HL-60/S4 (cell line): ENCODE results near the gene RTKN.
"Not testable (repeated sequence)": the region's sequence is repeated elsewhere in the genome, so short reads cannot be mapped to it uniquely, and the experiment has no call there.

ENCODE experiments used
- in situ Hi-C: fragments of 300-500 bp; cut with MboI; formaldehyde crosslinking; loops from 2 replicates; pipeline ENCODE4 v1.14.3; 2022; ENCODE audit warnings: low sequenced_read_pairs

Gene RTKN

GRCh38 chr2:74420443-74421103 lies 21.2 kb downstream of the RTKN start:
- in situ Hi-C loops = not testable (repeated sequence)

DNA sequence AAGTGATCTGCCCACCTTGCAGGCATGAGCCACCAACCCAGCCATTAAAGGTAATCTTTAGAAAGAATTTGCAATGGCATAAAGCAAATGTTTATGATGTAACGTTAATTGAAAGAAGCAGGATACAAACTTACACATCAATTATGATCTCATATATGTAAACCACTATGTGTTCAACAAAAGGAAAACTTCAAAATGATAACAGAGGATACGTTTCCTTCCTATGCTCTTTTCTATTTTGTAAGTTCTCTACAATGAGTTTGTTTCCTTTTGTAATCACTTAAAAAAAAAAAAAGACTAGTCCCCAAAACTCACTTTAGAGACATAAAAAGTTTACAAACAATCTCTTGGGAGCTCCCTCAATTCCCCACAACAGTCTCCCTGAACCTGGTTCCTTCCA lies 21.7 kb downstream of the RTKN start:
- in situ Hi-C loops = no loop called here

DNA sequence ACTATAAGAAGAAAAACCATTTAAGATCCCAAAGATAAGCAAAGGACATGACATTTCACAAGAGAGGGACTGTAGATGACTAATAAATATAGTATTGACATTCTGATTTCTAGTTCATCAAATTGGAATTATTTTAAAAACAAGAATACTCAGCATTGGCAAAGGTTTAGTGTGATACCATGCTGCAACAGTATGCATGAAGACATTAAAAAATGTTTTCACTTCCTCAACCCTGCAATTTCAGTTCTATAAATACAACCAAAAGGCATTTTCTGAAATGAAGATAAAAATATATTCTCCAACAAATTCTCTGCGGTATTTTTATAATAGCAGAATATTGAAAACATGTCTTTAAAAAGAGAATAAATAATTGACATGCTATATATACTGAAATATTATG lies 22.4 kb downstream of the RTKN start:
- in situ Hi-C loops = no loop called here

GRCh38 chr2:74418312-74418711 lies 23.4 kb downstream of the RTKN start:
- in situ Hi-C loops = no loop called here

DNA sequence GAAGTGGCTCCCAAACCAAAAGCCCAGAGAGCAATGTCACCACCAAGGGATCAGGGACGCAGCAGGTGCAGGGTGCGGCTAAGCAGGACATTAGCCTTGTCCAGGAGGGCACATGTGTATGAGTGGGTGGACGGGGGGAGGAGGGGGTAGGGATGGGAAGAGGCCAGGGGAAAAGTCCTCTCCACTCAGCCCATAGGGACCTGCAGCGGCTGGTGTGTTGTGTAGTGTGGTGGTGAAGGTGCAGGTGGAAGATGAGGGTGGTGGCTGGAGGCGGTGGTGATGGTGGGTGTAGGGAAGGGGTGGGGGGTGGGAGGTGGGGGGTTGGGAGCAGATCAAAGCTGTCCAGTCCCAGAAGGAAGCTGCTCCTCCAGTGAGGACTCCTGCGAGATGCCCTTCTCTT lies 24.0 kb downstream of the RTKN start:
- in situ Hi-C loops = no loop called here

DNA sequence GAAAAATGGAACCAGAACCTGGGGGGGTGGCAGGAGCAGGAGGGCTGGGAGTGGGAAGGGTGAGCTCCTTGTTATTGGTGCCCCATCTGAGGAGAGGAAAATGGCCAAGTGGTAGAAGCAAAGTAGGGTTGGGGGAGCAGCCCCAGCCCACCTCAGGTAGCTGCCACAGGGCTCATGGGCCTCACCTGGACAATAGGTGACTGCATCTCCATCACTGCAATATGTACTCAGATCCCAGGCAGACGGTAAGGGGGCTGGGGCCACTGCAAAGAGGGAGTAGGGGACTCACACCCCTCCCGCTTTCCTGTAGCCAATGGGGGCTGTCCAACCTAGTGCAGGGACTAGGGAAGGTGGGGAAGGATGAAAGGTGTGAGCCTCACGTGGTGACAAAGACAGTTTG lies 24.5 kb downstream of the RTKN start:
- in situ Hi-C loops = no loop called here

DNA sequence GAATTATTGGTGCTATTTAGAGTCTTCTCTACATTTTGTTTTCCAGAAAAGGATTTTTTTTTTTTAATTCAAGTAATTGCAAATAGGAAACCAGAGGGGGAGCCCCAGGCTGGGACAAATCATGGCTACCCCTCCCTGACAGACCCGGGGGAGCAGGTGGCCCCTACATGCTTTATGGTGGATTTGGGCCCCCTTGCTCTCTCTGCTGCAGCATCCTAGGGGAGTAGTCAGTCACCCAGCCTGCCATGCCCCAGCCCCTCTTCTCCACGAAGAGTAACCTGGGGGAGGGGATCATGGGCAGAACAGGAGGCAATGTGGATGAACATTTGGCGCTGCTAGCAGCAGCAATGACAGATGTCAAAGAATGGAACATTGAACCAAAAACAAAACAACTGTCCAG lies 25.0 kb downstream of the RTKN start:
- in situ Hi-C loops = no loop called here

DNA sequence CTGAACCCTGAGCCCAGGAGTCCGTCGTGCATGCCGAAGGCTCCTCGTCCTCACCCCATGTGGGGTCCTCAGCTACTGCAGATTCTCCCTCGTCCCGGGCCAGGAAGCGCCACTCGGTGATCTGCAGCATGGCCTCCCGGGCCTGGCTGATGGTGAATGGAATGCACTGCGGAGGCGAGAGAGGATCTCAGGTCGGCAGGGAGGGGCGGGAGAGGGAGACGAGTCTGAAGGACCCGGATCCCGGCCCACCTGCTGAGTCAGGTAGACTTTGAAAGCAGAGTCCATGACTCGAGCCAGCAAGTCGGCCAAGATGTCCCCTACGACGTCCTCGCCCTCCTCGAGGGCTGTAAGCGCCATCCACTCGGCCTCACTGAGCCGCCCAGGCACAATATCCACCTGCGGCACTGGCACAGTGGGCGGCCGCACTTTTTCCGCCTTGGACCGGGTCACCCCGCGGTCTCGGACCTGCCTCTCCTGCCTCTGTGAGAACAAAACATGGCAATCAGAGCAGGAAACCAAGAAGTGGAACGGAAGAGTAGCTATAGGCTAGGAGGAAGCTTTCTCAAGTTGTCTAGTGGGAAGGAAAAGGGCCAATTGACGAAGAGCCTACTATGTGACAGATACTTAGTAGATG lies 25.9 kb downstream of the RTKN start:
- in situ Hi-C loops = no loop called here

DNA sequence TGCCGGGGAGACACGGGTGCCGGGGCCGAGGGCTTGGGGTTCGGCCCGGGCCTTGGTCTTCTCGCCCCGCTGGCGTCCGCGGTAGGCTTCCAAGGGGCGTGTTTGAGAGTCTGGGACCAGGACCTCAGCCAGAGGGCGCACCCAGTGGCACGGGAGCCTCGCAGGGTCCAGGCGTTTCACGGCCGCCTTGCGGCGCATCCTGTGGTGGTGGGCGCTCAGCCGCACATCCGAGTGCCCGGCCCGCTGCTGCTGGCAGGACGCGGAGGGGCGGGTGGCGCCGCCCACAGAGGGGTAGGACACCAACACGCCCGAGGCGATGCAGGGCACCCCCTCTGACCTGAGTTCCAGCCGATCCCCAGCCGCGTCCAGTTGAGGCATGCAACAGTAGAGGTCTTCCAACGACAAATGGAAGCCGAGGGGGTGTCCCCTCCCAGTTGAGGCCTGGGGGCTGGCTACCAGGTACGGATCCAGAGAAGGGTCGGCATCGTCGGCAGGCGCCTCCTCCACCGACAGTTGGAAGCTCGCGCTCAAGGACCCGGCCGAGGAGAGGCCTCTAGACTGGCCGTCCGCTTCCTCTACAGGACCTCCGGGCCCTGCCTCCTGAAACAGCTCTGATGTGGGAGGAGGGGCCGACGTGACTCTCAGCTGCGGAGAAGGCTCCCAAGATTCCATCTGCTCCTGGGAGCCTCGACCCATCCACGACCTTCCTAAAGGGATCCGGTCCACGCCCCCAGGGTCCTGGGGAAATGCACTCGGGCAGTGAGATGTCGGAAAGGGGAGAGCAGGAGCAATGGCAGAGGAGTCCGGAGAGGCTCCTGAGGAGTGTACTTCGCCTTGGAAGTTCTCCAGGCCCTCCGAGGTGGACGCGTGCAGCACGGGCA lies 26.6 kb downstream of the RTKN start:
- in situ Hi-C loops = no loop called here

DNA sequence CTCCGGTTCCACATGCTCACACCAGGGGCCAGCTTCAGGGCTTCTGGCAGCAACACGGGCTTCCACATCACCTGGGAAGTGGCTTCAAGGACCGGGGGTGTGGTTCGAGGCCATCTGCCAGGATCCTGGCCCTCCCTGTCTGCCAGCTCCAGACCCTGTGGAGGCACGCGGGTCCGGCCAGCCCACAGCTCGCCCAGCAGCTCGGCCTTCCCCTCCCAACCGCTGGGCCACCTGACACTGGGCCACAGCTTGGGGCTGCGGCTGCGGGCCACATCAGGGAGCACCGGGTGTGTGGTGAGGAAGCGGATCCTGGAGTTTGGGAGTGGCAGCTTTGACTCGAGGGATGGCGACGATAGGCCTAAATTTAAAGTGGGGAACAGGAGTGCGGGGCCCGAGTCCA lies 27.3 kb downstream of the RTKN start:
- in situ Hi-C loops = no loop called here

DNA sequence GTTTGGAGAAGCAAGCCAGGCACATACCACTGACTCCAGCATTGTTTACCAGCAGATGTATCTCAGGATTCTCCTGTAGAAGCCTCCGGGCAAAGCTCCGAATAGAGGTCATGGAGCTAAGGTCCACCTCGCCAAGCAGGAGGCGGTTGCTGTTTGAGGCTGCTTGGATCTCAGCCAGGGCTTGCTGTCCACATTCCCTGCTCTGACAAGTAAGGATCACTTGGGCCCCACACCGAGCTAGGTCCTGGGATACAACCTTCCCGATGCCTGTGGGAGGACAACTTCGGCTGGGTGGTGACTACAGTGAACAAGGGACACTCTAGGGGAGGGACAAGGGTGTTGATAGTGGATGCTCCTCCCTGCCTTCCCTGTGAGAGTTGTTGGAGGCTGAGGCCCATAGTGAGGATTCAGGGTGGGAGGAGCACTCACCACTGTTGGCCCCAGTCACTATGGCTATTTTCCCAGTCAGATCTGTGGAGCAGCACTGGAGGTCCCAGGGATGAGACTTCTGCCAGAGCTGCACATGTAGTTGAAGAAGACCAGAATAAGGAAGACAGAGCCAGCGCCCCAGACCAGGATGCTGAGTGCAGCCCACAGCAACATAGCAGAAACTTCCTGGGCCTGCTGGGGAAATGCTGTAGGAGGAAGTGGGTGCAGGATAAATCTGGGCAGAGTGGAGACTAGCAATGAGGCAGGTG lies 28.6 kb downstream of the RTKN start:
- in situ Hi-C loops = no loop called here

DNA sequence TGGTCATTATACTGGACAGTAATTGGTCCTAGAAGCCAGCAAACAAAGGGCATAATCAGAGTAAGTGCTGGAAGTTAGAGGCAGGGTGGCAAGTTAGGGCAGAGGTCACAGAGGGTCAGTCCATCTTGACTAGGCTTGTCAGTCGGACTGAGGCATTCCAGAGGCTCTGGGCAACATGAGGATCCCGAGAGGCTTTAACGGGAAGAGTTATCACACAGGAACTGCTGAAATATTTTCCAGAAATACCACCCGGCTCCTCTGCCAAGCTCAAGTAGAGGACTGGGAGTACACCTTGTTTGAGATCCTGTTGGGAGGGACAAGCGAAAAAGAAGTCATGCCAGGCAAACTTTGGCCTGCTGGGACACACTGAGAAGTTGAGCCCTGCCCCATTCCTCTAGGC lies 34.1 kb downstream of the RTKN start:
- in situ Hi-C loops = no loop called here

DNA sequence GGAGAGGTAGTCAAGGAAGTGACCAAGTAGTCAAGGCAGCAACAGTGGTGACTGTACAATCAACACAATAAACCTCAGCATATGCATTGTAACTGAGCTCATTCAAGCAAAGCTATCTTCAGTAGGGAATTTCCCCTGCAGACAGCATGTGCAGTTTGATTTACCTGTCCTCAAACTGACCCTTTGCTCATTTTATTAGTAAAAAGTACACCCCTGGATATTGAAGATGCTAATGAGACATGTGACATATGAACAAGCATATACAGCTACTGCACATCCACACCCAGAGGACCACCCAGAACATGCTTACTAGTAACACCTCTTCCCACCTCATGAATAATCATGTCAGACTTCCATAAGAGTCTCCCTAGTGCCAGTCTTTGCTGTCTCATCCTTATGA lies 35.7 kb downstream of the RTKN start:
- in situ Hi-C loops = no loop called here

DNA sequence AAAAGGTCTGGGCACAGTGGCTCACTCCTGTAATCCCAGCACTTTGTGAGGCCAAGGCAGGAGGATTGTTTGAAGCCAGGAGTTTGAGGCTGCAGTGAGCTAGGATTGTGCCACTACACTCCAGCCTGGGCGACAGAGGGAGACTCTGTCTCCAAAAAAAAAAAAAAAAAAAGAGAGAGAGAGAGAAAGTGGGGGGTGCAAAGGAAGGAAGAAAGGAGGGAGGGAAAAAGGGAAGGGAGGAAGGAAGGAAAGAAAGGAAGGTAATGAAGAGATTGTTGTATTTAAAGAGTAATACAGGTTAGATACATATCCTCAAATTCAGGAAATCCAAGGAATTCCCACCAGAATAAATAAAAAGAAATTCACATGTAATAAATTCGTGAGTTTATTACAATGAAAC lies 39.8 kb downstream of the RTKN start:
- in situ Hi-C loops = no loop called here

DNA sequence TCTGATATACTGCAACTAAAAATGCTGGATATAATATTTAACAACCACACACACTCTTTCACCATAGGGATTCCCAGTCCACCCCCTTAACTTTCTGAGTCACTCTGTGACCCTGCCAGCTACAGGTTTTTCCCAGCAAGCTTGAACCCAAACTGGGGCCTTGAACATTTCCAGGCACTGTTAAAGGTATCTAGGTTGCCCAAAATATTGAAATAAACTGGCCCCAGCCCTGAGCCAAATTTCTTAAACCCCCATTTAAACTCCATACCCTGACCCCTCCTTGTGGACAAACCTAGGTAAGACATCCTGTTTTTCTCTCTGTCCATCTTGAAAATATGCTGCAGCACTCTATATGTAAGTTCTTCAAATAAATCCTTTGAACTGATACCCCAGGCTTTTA lies 42.0 kb downstream of the RTKN start:
- in situ Hi-C loops = no loop called here

DNA sequence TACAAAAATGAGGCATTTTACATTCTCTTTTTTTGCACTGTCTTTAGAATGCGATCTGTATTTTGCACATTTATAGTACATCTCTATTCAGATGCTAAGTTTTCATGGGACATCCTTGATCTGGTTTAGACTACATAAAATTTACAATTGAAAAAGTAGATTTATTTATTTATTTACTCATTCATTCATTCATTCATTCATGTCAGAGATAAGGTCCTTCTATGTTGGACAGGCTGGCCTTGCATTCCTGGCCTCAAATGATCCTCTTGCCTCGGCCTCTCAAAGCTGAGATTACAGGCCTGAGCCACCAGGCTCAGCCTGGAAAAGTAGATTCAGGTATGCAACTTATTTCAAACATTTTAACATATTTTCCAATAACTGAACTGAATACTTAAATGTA lies 45.6 kb downstream of the RTKN start:
- in situ Hi-C loops = no loop called here

DNA sequence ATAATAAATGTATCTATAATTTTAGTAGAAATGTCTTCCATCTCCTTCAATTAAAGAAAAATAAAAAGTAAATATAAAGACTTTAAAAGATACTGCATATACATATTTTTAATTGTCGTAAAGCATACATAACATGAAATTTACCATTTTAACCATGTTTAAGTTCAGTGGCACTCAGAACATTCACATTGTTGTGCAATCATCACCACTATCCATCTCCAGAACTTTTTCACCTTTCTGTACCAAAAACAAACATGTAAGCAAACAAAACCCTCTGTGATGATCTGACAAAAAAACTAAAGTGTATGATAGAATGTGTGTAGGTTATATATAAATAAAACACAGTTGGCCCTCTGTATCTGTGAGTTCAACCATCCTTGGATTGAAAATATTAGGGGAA lies 48.2 kb downstream of the RTKN start:
- in situ Hi-C loops = no loop called here

DNA sequence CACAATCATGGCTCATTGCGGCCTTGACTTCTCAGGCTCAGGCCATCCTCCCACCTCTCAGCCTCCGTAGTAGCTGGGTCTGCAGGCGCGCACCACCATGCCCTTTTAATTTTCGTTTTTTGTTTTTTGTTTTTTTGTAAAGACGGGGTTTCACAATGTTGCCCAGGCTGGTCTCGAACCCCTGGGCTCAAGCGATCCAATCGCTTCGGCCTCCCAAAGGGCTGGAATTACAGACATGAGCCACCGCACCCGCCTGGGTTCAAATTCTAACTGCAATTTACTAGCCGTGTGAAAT lies 49.3 kb downstream of the RTKN start:
- in situ Hi-C loops = no loop called here

GRCh38 chr2:74391580-74392448 lies 49.9 kb downstream of the RTKN start:
- in situ Hi-C loops = no loop called here

- in situ Hi-C loops = no loop called here
These were observed 50.5 kb downstream of the RTKN start for GRCh38 chr2:74391209-74391579.

DNA sequence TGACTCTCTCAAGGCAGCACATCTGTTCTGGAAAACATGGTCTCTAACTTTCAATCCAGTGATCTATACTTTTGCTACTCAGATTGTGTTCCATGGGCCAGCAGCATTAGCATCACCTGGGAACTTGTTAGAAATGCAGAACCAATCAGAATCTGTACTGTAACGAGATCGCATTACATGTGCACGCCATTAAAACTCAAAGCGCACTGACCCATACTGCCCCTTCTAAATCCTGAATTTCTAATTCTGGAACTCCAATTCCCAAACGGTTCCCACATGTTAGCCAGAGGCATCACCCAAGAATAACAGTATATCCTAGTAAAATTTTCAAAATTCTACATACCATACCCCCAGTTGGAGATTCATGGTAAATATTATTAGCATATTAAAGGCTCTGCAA lies 51.1 kb downstream of the RTKN start:
- in situ Hi-C loops = no loop called here
